K562 (cell line): Measurements from ENCODE around the gene TMEM41A.

ENCODE experiments used
- BRD4 ChIP-seq: fragments of 200-600 bp; sonication (generic); IDR thresholded peaks from 2 replicates; pipeline ENCODE4 v1.6.1; 2017; ENCODE audit warnings: inconsistent platforms
- CTCF ChIP-seq, 3 experiments: IDR thresholded peaks in 2 of 3; conservative IDR thresholded peaks in 1 of 3; 2 replicates each; pipeline ENCODE4 v1.5.1; 2011 to 2012; ENCODE audit warnings: low read length in 3 of 3, mild to moderate bottlenecking in 3 of 3, control low read depth in 2 of 3, improper control_type of control experiment in 1 of 3, inconsistent platforms in 1 of 3, low read depth in 1 of 3, mixed read lengths in 1 of 3, moderate library complexity in 1 of 3; ENCODE audit not compliant: insufficient read depth in 2 of 3
- EZH2 ChIP-seq: IDR thresholded peaks from 2 replicates; pipeline ENCODE4 v1.6.1; 2012; ENCODE audit warnings: low read depth, mild to moderate bottlenecking, inconsistent platforms, low read length, borderline replicate concordance
- POLR2AphosphoS2 ChIP-seq: IDR thresholded peaks from 2 replicates; pipeline ENCODE4 v1.6.1; 2012; ENCODE audit warnings: low read length, improper control_type of control experiment
- POLR2AphosphoS5 ChIP-seq: IDR thresholded peaks from 2 replicates; pipeline ENCODE4 v1.6.1; 2011; ENCODE audit warnings: mild to moderate bottlenecking, low read depth, low read length, moderate library complexity; ENCODE audit not compliant: control insufficient read depth, insufficient read depth
- SMAD3 ChIP-seq: fragments of 450-650 bp; formaldehyde crosslinking; conservative IDR thresholded peaks from 2 replicates; pipeline ENCODE4 v1.4.0; 2020; ENCODE audit warnings: mild to moderate bottlenecking
- SP2 ChIP-seq: IDR thresholded peaks from 2 replicates; pipeline ENCODE4 v1.6.1; 2011; ENCODE audit warnings: mild to moderate bottlenecking, low read depth, low read length, moderate library complexity; ENCODE audit not compliant: poor library complexity, severe bottlenecking; ENCODE audit errors: extremely low read depth
- TCF7L2 ChIP-seq: fragments of 150-350 bp; IDR thresholded peaks from 2 replicates; pipeline ENCODE4 v1.6.1; 2016; ENCODE audit warnings: low read depth, mild to moderate bottlenecking, low read length, moderate library complexity
- ZBTB40 ChIP-seq, 2 experiments: fragments of 450-650 bp in 1 of 2; sonication (generic) in 1 of 2; formaldehyde crosslinking in 1 of 2; IDR thresholded peaks; 2 replicates each; pipeline versions ENCODE4 v1.7.1 to v1.9.0; 2016 to 2022; ENCODE audit warnings: inconsistent platforms in 1 of 2, mild to moderate bottlenecking in 1 of 2, missing genetic modification reagents in 1 of 2
- ZFX ChIP-seq: sonication (generic); formaldehyde crosslinking; IDR thresholded peaks from 2 replicates; pipeline ENCODE4 v1.8.0; 2022; ENCODE audit warnings: mild to moderate bottlenecking, missing genetic modification reagents, moderate library complexity
- ZNF24 ChIP-seq: fragments of 450-650 bp; IDR thresholded peaks from 2 replicates; pipeline ENCODE4 v1.6.1; 2016
- ZNF592 ChIP-seq: fragments of 450-650 bp; IDR thresholded peaks from 2 replicates; pipeline ENCODE4 v1.6.1; 2017; ENCODE audit warnings: antibody characterized with exemption, mild to moderate bottlenecking
- TF ChIP-seq, protein P1 (sequence below): sonication (generic); formaldehyde crosslinking; IDR thresholded peaks from 2 replicates; pipeline ENCODE4 v1.8.1; 2023; ENCODE audit warnings: mild to moderate bottlenecking, missing genetic modification reagents
- TF ChIP-seq, protein P2 (sequence below): sonication (generic); formaldehyde crosslinking; IDR thresholded peaks from 2 replicates; pipeline ENCODE4 v1.8.0; 2022; ENCODE audit warnings: missing genetic modification reagents, mild to moderate bottlenecking, borderline replicate concordance

DNA sequence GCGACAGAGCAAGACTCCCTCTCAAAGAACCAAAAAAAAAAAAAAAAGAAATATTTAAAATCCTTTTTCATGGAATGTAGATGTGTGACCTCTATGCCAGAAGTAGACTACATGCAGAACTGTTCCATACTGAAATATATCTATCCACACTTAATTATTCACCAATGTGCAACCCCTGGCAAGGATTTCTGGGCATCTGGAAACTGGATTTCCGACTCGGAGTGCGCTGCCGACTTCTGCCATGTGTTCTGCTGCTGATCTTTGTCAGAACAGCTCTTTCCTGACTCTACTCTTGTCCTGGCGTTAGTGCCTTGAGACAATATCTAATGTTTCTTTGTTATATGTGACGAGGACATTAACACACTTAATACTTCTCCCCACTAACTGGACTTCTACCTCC is 41.9 kb upstream of the TMEM41A start:
- TF ChIP-seq, protein P1, sequence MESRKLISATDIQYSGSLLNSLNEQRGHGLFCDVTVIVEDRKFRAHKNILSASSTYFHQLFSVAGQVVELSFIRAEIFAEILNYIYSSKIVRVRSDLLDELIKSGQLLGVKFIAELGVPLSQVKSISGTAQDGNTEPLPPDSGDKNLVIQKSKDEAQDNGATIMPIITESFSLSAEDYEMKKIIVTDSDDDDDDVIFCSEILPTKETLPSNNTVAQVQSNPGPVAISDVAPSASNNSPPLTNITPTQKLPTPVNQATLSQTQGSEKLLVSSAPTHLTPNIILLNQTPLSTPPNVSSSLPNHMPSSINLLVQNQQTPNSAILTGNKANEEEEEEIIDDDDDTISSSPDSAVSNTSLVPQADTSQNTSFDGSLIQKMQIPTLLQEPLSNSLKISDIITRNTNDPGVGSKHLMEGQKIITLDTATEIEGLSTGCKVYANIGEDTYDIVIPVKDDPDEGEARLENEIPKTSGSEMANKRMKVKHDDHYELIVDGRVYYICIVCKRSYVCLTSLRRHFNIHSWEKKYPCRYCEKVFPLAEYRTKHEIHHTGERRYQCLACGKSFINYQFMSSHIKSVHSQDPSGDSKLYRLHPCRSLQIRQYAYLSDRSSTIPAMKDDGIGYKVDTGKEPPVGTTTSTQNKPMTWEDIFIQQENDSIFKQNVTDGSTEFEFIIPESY: no peak
- no peak for TF ChIP-seq ZFX (CRISPR knock-in tag)
- TF ChIP-seq EZH2: no peak
- TF ChIP-seq ZNF24: no peak
- TF ChIP-seq, protein P2, sequence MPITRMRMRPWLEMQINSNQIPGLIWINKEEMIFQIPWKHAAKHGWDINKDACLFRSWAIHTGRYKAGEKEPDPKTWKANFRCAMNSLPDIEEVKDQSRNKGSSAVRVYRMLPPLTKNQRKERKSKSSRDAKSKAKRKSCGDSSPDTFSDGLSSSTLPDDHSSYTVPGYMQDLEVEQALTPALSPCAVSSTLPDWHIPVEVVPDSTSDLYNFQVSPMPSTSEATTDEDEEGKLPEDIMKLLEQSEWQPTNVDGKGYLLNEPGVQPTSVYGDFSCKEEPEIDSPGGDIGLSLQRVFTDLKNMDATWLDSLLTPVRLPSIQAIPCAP: no peak
- no peak for TF ChIP-seq SMAD3
- no peak for TF ChIP-seq CTCF (IDR thresholded peaks at IDR 0.05 in 2 of 3, conservative IDR thresholded peaks at IDR 0.05 in 1 of 3; ENCODE audit: insufficient read depth in 2 of 3, low read depth in 1 of 3, low read length in 3 of 3)
- TF ChIP-seq POLR2AphosphoS5: no peak
- no peak for TF ChIP-seq SP2
- no peak for TF ChIP-seq ZBTB40 (IDR thresholded peaks at IDR 0.05)
- no peak for TF ChIP-seq ZBTB40 (CRISPR knock-in tag; IDR thresholded peaks at IDR 0.05)
- no peak for TF ChIP-seq POLR2AphosphoS2
- no peak for TF ChIP-seq ZNF592
- TF ChIP-seq BRD4: no peak
- no peak for TF ChIP-seq TCF7L2
